Effector CD8-positive, alpha-beta T cell (primary cell): Measurements from ENCODE around the gene SEC24A.
"Not testable (repeated sequence)": the region's sequence is repeated elsewhere in the genome, so short reads cannot be mapped to it uniquely, and the experiment has no call there.

Experiments used
- DNase-seq: peaks from one replicate; lab custom pipeline; 2025; lab: John Stamatoyannopoulos, UW

The SEC24A gene

GRCh38 chr5:134649163-134649835 is 714 bp downstream of the SEC24A start:
- DNase-seq, result no peak

GRCh38 chr5:134650660-134651059 is 2.1 kb downstream of the SEC24A start:
- DNase-seq, result not testable (repeated sequence)

- DNase-seq, result no peak
These were observed 2.9 kb downstream of the SEC24A start for GRCh38 chr5:134651531-134651930.

- DNase-seq, result no peak
These were observed 8.1 kb downstream of the SEC24A start for GRCh38 chr5:134656690-134657089.

GRCh38 chr5:134659456-134659855 is 10.9 kb downstream of the SEC24A start:
- DNase-seq, result no peak

GRCh38 chr5:134659922-134660321 is 11.3 kb downstream of the SEC24A start:
- DNase-seq, result no peak

- no peak for DNase-seq
These were observed 14.4 kb downstream of the SEC24A start for GRCh38 chr5:134662971-134663370.

GRCh38 chr5:134664448-134664847 is 15.9 kb downstream of the SEC24A start:
- no peak for DNase-seq

GRCh38 chr5:134673546-134673945 is 25.0 kb downstream of the SEC24A start:
- DNase-seq, result not testable (repeated sequence)

GRCh38 chr5:134677357-134677756 is 28.8 kb downstream of the SEC24A start:
- not testable (repeated sequence) for DNase-seq

GRCh38 chr5:134690144-134690543 is 41.6 kb downstream of the SEC24A start:
- not testable (repeated sequence) for DNase-seq

- DNase-seq, result no peak
These were observed 44.1 kb downstream of the SEC24A start for GRCh38 chr5:134692722-134693121.

- no peak for DNase-seq
These were observed 59.7 kb downstream of the SEC24A start for GRCh38 chr5:134708301-134708700.

- no peak for DNase-seq
These were observed 65.5 kb downstream of the SEC24A start for GRCh38 chr5:134714120-134714519.

- DNase-seq, result no peak
These were observed 66.0 kb downstream of the SEC24A start for GRCh38 chr5:134714541-134714940.

- DNase-seq, result not testable (repeated sequence)
These were observed 66.9 kb downstream of the SEC24A start for GRCh38 chr5:134715466-134715865.

GRCh38 chr5:134724872-134725271 is 76.3 kb downstream of the SEC24A start:
- DNase-seq, result no peak

- no peak for DNase-seq
These were observed 84.2 kb downstream of the SEC24A start for GRCh38 chr5:134732819-134733218.

GRCh38 chr5:134735243-134735642 is 86.7 kb downstream of the SEC24A start:
- DNase-seq, result no peak

- no peak for DNase-seq
These were observed 87.7 kb downstream of the SEC24A start for GRCh38 chr5:134736173-134736812.

- peak; percentile 93 for DNase-seq
These were observed 89.8 kb downstream of the SEC24A start, which contains the start of gene CAMLG for GRCh38 chr5:134738133-134738962. TSS of gene CAMLG (plus strand) at chr5:134738548. CDS start at chr5:134738621, 73 bp downstream.

- DNase-seq, result no peak
These were observed 90.5 kb downstream of the SEC24A start for GRCh38 chr5:134738963-134739661.
